Fibroblast of skin of back (primary cell): ENCODE data around the gene PLBD2.
"Not testable (repeated sequence)": the region's sequence is repeated elsewhere in the genome, so short reads cannot be mapped to it uniquely, and the experiment has no call there.

ENCODE experiments used
- DNase-seq: peaks from one replicate; pipeline ENCODE4 v3.0.0-alpha.2; 2013

Gene PLBD2

GRCh38 chr12:113334786-113335539 lies 23.4 kb upstream of the PLBD2 start, which contains the start of gene SLC8B1:
TSS of gene SLC8B1 (minus strand) at chr12:113335109. CDS start at chr12:113332878, 2,231 bp downstream.
- peak; percentile 71 for DNase-seq

- DNase-seq, result no peak
Measured at GRCh38 chr12:113339540-113339939, 18.8 kb upstream of the PLBD2 start.

DNA sequence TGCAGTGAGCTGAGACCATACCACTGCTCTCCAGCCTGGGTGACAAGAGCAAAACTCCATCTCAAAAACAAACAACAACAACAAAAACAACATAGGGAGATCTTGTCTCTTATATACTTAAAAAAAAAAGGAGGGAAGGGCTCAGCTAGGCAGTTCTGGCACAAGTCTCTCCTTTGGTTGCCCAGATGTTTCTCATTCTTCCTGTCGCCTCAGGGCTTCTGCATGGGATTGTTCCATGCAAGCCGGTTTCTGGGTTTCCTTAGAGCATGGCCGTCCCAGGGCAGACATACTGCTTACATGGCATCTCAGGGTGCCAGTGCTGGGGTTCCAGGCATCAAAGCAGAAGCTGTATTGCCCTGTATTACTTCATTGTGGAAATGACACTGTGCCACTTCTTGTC lies 18.3 kb upstream of the PLBD2 start:
- DNase-seq, result no peak

DNA sequence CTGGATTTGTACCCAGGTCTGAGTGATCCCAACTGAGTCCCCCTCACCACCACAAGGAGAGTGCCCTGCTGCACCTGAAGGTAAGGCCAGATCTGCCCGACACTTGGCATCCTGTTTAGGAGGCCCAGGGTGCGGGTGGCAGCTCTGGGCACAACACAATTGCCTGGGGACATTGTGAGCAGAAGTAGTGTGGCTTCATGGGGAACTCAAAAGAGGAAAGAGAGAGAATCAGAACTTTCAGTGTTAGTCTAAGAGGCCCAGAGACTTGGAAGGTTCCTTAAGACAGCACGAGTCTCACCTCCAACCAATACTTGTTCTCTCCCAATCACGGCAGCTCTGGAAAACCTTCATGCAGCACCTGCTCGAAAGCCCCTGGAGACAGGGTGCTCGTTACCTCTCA lies 16.9 kb upstream of the PLBD2 start:
- DNase-seq, result no peak

GRCh38 chr12:113345318-113345717 lies 13.1 kb upstream of the PLBD2 start:
- DNase-seq, result no peak

DNA sequence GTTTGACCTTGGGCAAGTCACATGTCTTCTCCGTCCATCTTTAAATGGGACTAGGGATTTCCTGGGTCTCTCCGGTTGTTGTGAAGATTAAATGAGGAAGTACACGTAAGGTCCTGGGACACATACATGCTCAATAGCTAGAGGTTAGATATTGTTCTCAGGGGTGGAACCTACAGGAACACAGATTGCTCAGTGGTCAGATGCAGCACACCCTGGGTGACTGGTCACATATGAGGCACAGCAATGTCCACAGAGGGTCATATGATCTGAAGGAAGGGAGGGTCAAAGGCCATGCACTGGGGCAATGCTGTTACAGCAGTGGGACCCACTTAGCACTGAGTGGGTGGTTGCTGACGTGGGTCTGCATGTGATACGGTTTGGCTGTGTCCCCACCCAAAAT lies 12.0 kb upstream of the PLBD2 start:
- no peak for DNase-seq

- DNase-seq, result no peak
Measured at GRCh38 chr12:113347107-113347506, 11.3 kb upstream of the PLBD2 start.

- DNase-seq, result no peak
Measured at GRCh38 chr12:113347892-113348291, 10.5 kb upstream of the PLBD2 start.

GRCh38 chr12:113348849-113349536 lies 9.4 kb upstream of the PLBD2 start:
- no peak for DNase-seq

GRCh38 chr12:113351089-113351488 lies 7.3 kb upstream of the PLBD2 start:
- DNase-seq, result no peak

DNA sequence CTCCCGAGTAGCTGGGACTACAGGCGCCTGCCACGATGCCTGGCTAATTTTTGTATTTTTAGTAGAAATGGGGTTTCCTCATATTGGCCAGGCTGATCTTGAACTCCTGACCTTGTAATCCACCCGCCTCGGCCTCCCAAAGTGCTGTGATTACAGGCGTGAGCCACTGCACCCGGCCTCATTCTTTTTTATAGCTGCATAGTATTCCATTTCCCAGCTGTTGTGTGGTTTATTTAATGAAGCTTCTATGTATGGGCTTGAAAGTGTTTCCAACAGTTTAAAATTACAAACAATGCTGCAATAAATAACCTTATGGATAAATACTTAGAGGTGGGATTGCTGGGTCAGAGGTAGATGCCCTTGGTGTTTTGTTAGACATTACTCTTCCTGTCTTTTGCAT lies 4.2 kb upstream of the PLBD2 start:
- DNase-seq, result not testable (repeated sequence)

DNA sequence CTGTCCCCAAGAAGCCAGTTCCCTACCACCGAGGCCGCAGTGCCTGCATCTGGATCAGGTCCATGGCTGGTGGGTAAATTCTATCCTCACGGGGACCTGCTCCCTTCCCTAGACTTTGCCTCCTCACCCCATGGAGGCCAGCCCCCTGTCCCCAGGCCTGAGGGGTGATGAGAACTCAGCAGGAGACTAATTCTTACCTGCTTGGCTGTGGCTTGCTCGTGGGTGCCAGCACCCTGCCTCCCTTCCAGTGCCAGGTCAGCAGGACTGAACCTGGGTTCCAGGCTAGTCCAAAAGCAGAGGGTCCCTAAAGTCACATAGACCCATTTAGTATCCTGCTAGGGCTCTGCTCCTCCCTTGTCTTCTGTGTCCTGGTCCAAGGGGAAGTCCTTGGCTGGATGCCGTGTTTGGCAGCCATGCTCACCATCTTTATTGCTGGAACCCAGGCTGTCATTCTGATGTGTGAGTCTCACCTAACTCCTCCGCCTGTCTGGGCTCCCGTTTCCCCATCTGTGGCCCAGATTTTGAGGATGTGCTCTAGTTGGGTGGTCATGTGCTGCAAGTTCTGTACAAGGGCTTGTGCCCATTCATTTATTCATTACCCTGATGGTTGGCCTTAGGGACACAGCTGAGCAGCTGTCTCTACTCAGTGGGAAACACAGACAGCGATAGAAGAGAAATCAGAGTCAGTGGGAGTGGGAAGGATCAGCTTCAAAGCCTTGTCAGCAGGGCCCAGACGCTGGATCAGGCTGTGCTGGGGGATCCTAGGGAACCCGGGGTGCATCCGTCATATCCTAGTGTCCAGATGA lies 949 bp downstream of the PLBD2 start:
- DNase-seq, result peak; percentile 23

- DNase-seq, result no peak
Measured at GRCh38 chr12:113359939-113360748, 1.8 kb downstream of the PLBD2 start.

GRCh38 chr12:113361574-113362370 lies 3.4 kb downstream of the PLBD2 start:
- no peak for DNase-seq

- DNase-seq, result no peak
Measured at GRCh38 chr12:113364698-113365097, 6.3 kb downstream of the PLBD2 start.

DNA sequence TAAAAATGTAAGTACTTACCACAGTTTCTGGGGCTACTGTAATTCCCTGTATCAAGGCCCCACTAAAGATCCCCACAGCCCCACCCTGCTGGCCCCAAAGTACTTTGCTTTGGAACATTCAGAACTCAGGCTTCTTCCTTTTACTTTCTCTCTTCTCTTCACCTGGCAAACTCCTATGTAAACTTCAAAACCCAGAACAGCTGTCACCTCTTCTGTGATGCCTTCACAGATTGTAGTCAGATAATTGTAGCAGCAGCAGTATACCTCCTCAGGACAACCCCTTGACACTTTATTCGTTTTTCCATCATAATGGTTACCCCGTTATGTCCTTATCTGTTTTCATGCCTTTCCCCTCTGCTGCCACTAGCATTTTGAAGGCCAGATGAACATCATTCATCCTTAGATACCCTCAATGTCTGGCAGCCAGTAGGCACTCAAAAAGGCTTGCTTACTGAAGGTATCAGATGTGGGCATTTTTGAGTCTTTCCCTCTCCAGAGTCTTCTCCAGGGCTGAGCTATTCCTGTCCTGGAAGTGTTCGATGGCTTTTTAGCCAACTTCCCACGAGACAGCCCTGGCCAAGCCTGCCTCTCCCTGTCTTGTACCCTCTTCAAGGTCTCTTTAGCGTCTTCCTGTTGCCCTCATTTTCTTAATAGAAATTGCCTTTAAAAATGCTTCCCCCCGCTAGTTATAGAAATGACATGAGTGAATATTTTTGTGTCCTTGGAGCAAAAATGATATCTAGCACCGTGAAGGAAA lies 7.4 kb downstream of the PLBD2 start:
- no peak for DNase-seq

DNA sequence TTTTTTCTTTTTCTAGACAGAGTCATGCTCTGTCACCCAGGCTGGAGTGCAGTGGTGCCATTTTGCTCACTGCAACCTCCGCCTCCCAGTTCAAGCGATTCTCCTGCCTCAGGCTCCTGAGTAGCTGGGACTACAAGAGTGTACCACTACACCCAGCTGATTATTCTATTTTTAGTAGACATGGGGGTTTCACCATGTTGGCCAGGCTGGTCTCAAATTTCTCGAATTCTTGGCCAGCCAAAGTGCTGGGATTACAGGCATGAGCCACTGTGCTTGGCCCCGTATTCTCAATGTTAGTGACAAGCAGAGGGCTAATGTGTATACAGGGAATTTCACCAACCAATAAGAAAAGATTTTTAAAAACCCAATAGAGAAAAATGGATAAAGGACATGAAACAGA lies 8.4 kb downstream of the PLBD2 start:
- peak; percentile 26 for DNase-seq

- DNase-seq, result no peak
Measured at GRCh38 chr12:113368331-113368730, 9.9 kb downstream of the PLBD2 start.

DNA sequence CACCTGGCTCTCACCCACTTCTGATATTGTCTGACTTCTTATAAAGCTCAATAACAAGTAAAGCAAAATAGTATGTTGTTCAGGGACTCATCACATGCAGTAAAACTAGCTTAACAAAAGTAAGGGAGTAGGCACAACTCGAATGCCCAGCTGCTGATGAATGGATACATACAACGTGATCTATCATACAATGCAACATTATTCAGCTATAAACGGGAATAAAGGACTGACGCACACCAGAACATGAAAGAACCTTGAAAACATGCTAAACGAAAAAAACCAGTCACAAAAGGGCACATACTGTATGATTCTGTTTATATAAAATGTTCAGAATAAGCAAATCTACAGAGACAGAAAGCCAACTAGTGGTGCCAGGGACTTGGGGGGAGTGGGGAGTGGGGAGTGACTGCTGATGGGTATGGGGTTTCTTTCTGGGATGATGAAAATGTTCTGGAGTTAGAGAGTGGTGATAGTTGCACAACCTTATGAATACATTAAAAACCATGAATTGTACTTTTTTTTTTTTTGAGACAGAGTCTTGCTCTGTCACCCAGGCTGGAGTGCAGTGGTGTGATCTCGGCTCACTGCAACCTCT lies 11.1 kb downstream of the PLBD2 start:
- DNase-seq, result no peak

GRCh38 chr12:113370923-113371682 lies 12.7 kb downstream of the PLBD2 start:
- no peak for DNase-seq
